HL-60 (cell line): ENCODE results near the gene OTULINL.

Experiments used
- CTCF ChIP-seq: IDR thresholded peaks from one replicate; pipeline ENCODE4 v1.5.1; 2011; ENCODE audit warnings: low read length, control low read depth, inconsistent platforms; ENCODE audit not compliant: insufficient read depth
- POLR2AphosphoS5 ChIP-seq: IDR thresholded peaks from 2 replicates; pipeline ENCODE4 v1.6.1; 2012; ENCODE audit warnings: low read depth
- TF ChIP-seq, protein P1 (sequence below): IDR thresholded peaks from 2 replicates; pipeline ENCODE4 v1.6.1; 2012; ENCODE audit warnings: low read depth; ENCODE audit not compliant: insufficient replicate concordance

DNA sequence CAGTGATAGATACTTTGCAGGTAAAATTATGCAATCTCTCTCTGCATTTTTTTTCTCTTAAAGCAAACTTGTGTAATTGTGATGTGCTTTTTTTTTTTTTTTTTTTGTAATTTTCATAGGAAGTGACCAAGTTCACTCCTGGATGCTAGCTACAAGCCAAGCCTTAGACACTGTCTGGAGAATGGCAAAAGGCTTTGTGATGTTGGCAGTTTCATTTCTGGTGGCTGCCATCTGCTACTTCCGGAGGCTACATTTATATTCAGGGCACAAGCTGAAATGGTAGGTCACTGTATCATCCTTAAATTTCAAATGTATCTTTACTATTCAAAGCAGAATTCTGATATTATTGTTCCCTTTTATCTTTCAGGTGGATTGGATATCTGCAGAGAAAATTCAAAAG lies 19.3 kb downstream of the OTULINL start:
- TF ChIP-seq CTCF (no peak), POLR2AphosphoS5 (no peak)
- TF ChIP-seq, protein P1, sequence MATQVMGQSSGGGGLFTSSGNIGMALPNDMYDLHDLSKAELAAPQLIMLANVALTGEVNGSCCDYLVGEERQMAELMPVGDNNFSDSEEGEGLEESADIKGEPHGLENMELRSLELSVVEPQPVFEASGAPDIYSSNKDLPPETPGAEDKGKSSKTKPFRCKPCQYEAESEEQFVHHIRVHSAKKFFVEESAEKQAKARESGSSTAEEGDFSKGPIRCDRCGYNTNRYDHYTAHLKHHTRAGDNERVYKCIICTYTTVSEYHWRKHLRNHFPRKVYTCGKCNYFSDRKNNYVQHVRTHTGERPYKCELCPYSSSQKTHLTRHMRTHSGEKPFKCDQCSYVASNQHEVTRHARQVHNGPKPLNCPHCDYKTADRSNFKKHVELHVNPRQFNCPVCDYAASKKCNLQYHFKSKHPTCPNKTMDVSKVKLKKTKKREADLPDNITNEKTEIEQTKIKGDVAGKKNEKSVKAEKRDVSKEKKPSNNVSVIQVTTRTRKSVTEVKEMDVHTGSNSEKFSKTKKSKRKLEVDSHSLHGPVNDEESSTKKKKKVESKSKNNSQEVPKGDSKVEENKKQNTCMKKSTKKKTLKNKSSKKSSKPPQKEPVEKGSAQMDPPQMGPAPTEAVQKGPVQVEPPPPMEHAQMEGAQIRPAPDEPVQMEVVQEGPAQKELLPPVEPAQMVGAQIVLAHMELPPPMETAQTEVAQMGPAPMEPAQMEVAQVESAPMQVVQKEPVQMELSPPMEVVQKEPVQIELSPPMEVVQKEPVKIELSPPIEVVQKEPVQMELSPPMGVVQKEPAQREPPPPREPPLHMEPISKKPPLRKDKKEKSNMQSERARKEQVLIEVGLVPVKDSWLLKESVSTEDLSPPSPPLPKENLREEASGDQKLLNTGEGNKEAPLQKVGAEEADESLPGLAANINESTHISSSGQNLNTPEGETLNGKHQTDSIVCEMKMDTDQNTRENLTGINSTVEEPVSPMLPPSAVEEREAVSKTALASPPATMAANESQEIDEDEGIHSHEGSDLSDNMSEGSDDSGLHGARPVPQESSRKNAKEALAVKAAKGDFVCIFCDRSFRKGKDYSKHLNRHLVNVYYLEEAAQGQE: no peak
